Measurements from ENCODE around the gene TXNRD2. TPM values are rescaled to one million over a fixed set of nuclear protein-coding genes. Genes with fewer than 3 reads are reported as not detected.

The TXNRD2 gene
- total and polyA plus RNA-seq, 2 experiments from 2014 or later: 11.2 to 12.4 TPM

GRCh38 chr22:19846620-19847344, 94.8 kb downstream of the TXNRD2 start:
- Mint-ChIP-seq H3K27me3 (ENCODE audit: insufficient read depth, low read depth, poor library complexity) (peaks cover 20% of the 10 kb centered on the region), H3K4me3 (no peak overlapping the region), H3K27ac (no peak overlapping the region), H3K4me1 (peaks cover 20% of the 10 kb centered on the region; the same call in 2 of the 3 replicates), H3K36me3 (ENCODE audit: low read depth) (peaks cover 29% of the 10 kb centered on the region), H3K9me3 (no peaks in the 10 kb centered on the region; the same call in 2 of the 3 replicates)
- no peaks in the 10 kb centered on the region for H3K4me1 ChIP-seq (ENCODE audit: insufficient read depth)
- H3K79me2 ChIP-seq (replicated peaks; ENCODE audit: insufficient read depth): peaks cover 12% of the 10 kb centered on the region
- no peak for DNase-seq (ENCODE audit: low spot score)
- H3F3A ChIP-seq (replicated peaks; ENCODE audit: low read depth): no peaks in the 10 kb centered on the region
- H3K4me3 ChIP-seq: no peak overlapping the region
- H3K4me2 ChIP-seq: no peak overlapping the region
- no peaks in the 10 kb centered on the region for H3K9me2 ChIP-seq (ENCODE audit: insufficient read depth)
- no peak for ATAC-seq
- no peak overlapping the region for H3K27ac ChIP-seq (ENCODE audit: low read depth)
- no peaks in the 10 kb centered on the region; the same call in 1 of the 2 replicates for H3K36me3 ChIP-seq (ENCODE audit: insufficient read depth)
- H2AFZ ChIP-seq: no peak overlapping the region
- no peaks in the 10 kb centered on the region for H3K27me3 ChIP-seq (ENCODE audit: insufficient read depth)
- H4K20me1 ChIP-seq (replicated peaks; ENCODE audit: insufficient read depth): peaks cover 10% of the 10 kb centered on the region
- TF ChIP-seq, protein P1, sequence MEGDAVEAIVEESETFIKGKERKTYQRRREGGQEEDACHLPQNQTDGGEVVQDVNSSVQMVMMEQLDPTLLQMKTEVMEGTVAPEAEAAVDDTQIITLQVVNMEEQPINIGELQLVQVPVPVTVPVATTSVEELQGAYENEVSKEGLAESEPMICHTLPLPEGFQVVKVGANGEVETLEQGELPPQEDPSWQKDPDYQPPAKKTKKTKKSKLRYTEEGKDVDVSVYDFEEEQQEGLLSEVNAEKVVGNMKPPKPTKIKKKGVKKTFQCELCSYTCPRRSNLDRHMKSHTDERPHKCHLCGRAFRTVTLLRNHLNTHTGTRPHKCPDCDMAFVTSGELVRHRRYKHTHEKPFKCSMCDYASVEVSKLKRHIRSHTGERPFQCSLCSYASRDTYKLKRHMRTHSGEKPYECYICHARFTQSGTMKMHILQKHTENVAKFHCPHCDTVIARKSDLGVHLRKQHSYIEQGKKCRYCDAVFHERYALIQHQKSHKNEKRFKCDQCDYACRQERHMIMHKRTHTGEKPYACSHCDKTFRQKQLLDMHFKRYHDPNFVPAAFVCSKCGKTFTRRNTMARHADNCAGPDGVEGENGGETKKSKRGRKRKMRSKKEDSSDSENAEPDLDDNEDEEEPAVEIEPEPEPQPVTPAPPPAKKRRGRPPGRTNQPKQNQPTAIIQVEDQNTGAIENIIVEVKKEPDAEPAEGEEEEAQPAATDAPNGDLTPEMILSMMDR (conservative IDR thresholded peaks at IDR 0.05; ENCODE audit: low read depth in 2 of 2): no peak
- TF ChIP-seq STAT1 (IDR thresholded peaks at IDR 0.05; ENCODE audit: unreplicated experiment) (no peak), EZH2 (IDR thresholded peaks at IDR 0.05; ENCODE audit: low read depth, unreplicated experiment) (no peak), POLR2AphosphoS5 (IDR thresholded peaks at IDR 0.05; ENCODE audit: low read depth) (no peak), NANOG (IDR thresholded peaks at IDR 0.05; ENCODE audit: borderline replicate concordance) (no peak), ZNF331 (CRISPR knock-in tag; IDR thresholded peaks at IDR 0.05; ENCODE audit: low read depth) (no peak), CREB1 (CRISPR knock-in tag; IDR thresholded peaks at IDR 0.05; ENCODE audit: low read depth) (no peak), ZNF114 (CRISPR knock-in tag; IDR thresholded peaks at IDR 0.05) (no peak), REST (IDR thresholded peaks at IDR 0.05; ENCODE audit: unreplicated experiment) (no peak), JUNB (IDR thresholded peaks at IDR 0.05; ENCODE audit: unreplicated experiment) (no peak), EZH2phosphoT487 (IDR thresholded peaks at IDR 0.05; ENCODE audit: unreplicated experiment) (no peak)
- TF ChIP-seq, protein P2, sequence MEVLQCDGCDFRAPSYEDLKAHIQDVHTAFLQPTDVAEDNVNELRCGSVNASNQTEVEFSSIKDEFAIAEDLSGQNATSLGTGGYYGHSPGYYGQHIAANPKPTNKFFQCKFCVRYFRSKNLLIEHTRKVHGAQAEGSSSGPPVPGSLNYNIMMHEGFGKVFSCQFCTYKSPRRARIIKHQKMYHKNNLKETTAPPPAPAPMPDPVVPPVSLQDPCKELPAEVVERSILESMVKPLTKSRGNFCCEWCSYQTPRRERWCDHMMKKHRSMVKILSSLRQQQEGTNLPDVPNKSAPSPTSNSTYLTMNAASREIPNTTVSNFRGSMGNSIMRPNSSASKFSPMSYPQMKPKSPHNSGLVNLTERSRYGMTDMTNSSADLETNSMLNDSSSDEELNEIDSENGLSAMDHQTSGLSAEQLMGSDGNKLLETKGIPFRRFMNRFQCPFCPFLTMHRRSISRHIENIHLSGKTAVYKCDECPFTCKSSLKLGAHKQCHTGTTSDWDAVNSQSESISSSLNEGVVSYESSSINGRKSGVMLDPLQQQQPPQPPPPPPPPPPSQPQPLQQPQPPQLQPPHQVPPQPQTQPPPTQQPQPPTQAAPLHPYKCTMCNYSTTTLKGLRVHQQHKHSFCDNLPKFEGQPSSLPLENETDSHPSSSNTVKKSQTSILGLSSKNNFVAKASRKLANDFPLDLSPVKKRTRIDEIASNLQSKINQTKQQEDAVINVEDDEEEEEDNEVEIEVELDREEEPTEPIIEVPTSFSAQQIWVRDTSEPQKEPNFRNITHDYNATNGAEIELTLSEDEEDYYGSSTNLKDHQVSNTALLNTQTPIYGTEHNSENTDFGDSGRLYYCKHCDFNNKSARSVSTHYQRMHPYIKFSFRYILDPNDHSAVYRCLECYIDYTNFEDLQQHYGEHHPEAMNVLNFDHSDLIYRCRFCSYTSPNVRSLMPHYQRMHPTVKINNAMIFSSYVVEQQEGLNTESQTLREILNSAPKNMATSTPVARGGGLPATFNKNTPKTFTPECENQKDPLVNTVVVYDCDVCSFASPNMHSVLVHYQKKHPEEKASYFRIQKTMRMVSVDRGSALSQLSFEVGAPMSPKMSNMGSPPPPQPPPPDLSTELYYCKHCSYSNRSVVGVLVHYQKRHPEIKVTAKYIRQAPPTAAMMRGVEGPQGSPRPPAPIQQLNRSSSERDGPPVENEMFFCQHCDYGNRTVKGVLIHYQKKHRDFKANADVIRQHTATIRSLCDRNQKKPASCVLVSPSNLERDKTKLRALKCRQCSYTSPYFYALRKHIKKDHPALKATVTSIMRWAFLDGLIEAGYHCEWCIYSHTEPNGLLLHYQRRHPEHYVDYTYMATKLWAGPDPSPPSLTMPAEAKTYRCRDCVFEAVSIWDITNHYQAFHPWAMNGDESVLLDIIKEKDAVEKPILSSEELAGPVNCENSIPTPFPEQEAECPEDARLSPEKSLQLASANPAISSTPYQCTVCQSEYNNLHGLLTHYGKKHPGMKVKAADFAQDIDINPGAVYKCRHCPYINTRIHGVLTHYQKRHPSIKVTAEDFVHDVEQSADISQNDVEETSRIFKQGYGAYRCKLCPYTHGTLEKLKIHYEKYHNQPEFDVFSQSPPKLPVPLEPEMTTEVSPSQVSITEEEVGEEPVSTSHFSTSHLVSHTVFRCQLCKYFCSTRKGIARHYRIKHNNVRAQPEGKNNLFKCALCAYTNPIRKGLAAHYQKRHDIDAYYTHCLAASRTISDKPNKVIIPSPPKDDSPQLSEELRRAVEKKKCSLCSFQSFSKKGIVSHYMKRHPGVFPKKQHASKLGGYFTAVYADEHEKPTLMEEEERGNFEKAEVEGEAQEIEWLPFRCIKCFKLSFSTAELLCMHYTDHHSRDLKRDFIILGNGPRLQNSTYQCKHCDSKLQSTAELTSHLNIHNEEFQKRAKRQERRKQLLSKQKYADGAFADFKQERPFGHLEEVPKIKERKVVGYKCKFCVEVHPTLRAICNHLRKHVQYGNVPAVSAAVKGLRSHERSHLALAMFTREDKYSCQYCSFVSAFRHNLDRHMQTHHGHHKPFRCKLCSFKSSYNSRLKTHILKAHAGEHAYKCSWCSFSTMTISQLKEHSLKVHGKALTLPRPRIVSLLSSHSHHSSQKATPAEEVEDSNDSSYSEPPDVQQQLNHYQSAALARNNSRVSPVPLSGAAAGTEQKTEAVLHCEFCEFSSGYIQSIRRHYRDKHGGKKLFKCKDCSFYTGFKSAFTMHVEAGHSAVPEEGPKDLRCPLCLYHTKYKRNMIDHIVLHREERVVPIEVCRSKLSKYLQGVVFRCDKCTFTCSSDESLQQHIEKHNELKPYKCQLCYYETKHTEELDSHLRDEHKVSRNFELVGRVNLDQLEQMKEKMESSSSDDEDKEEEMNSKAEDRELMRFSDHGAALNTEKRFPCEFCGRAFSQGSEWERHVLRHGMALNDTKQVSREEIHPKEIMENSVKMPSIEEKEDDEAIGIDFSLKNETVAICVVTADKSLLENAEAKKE (CRISPR knock-in tag; IDR thresholded peaks at IDR 0.05): no peak
- TF ChIP-seq, protein P3, sequence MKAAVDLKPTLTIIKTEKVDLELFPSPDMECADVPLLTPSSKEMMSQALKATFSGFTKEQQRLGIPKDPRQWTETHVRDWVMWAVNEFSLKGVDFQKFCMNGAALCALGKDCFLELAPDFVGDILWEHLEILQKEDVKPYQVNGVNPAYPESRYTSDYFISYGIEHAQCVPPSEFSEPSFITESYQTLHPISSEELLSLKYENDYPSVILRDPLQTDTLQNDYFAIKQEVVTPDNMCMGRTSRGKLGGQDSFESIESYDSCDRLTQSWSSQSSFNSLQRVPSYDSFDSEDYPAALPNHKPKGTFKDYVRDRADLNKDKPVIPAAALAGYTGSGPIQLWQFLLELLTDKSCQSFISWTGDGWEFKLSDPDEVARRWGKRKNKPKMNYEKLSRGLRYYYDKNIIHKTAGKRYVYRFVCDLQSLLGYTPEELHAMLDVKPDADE (IDR thresholded peaks at IDR 0.05): no peak
